ENCODE results near the gene DHX40.

Gene DHX40

GRCh38 chr17:59631276-59631675 lies 65.9 kb downstream of the DHX40 start:
- TF ChIP-seq EZH2phosphoT487 (conservative IDR thresholded peaks at IDR 0.05; ENCODE audit: low read length) (no peak), CTCF (IDR thresholded peaks at IDR 0.05; ENCODE audit: insufficient read depth, low read length, poor library complexity, severe bottlenecking) (no peak)
- Histone ChIP-seq H3K36me3 (ENCODE audit: low read length) (no peaks in the 10 kb centered on the region), H3K4me2 (ENCODE audit: low read depth, low read length, poor library complexity, severe bottlenecking) (no peak overlapping the region), H3K9ac (ENCODE audit: low read length) (no peak overlapping the region), H3K4me3 (ENCODE audit: insufficient read depth, low read length, poor library complexity, severe bottlenecking) (no peak overlapping the region), H3K79me2 (ENCODE audit: insufficient read depth, low read length) (peaks cover 100% of the 10 kb centered on the region), H3K9me2 (replicated peaks; ENCODE audit: insufficient read depth, low read length) (no peaks in the 10 kb centered on the region), H3K27ac (ENCODE audit: low read depth, low read length) (no peak overlapping the region), H3K9me3 (ENCODE audit: insufficient read depth, low read length) (no peaks in the 10 kb centered on the region), H2AFZ (ENCODE audit: low read depth, low read length, severe bottlenecking) (no peak overlapping the region), H3K27me3 (ENCODE audit: low read length) (no peaks in the 10 kb centered on the region), H4K20me1 (ENCODE audit: low read depth, low read length) (peaks cover 43% of the 10 kb centered on the region), H3F3A (ENCODE audit: insufficient read depth) (peaks cover 8% of the 10 kb centered on the region; the same call in 1 of the 2 replicates)

- no peaks in the 10 kb centered on the region for H3K36me3 ChIP-seq (ENCODE audit: low read length)
- no peaks in the 10 kb centered on the region for H3K27me3 ChIP-seq (ENCODE audit: low read length)
- H4K20me1 ChIP-seq (ENCODE audit: low read depth, low read length) = peaks cover 33% of the 10 kb centered on the region
- H3K4me2 ChIP-seq (ENCODE audit: low read depth, low read length, poor library complexity, severe bottlenecking) = no peak overlapping the region
- H3K4me3 ChIP-seq (ENCODE audit: insufficient read depth, low read length, poor library complexity, severe bottlenecking) = no peak overlapping the region
- H3K79me2 ChIP-seq (ENCODE audit: insufficient read depth, low read length) = peaks cover 97% of the 10 kb centered on the region
- no peaks in the 10 kb centered on the region for H3K9me3 ChIP-seq (ENCODE audit: insufficient read depth, low read length)
- TF ChIP-seq EZH2phosphoT487 (conservative IDR thresholded peaks at IDR 0.05; ENCODE audit: low read length) (no peak), CTCF (IDR thresholded peaks at IDR 0.05; ENCODE audit: insufficient read depth, low read length, poor library complexity, severe bottlenecking) (no peak)
- no peak overlapping the region for H3K27ac ChIP-seq (ENCODE audit: low read depth, low read length)
- H3F3A ChIP-seq (ENCODE audit: insufficient read depth) = peaks cover 4% of the 10 kb centered on the region; the same call in 1 of the 2 replicates
- no peak overlapping the region for H2AFZ ChIP-seq (ENCODE audit: low read depth, low read length, severe bottlenecking)
- H3K9ac ChIP-seq (ENCODE audit: low read length) = no peak overlapping the region
- H3K9me2 ChIP-seq (replicated peaks; ENCODE audit: insufficient read depth, low read length) = no peaks in the 10 kb centered on the region
Measured at GRCh38 chr17:59632398-59632797, 67.0 kb downstream of the DHX40 start.

GRCh38 chr17:59633658-59634359 lies 68.4 kb downstream of the DHX40 start:
- TF ChIP-seq EZH2phosphoT487 (conservative IDR thresholded peaks at IDR 0.05; ENCODE audit: low read length) (no peak), CTCF (IDR thresholded peaks at IDR 0.05; ENCODE audit: insufficient read depth, low read length, poor library complexity, severe bottlenecking) (no peak)
- Histone ChIP-seq H2AFZ (ENCODE audit: low read depth, low read length, severe bottlenecking) (no peak overlapping the region), H3K9me2 (replicated peaks; ENCODE audit: insufficient read depth, low read length) (no peaks in the 10 kb centered on the region), H3K36me3 (ENCODE audit: low read length) (no peaks in the 10 kb centered on the region), H3K79me2 (ENCODE audit: insufficient read depth, low read length) (peaks cover 97% of the 10 kb centered on the region), H3K4me3 (ENCODE audit: insufficient read depth, low read length, poor library complexity, severe bottlenecking) (no peak overlapping the region), H3K27me3 (ENCODE audit: low read length) (no peaks in the 10 kb centered on the region), H3F3A (ENCODE audit: insufficient read depth) (peaks cover 5% of the 10 kb centered on the region; the same call in 1 of the 2 replicates), H3K9me3 (ENCODE audit: insufficient read depth, low read length) (no peaks in the 10 kb centered on the region), H4K20me1 (ENCODE audit: low read depth, low read length) (peaks cover 23% of the 10 kb centered on the region), H3K27ac (ENCODE audit: low read depth, low read length) (no peak overlapping the region), H3K4me2 (ENCODE audit: low read depth, low read length, poor library complexity, severe bottlenecking) (no peak overlapping the region), H3K9ac (ENCODE audit: low read length) (no peak overlapping the region)

Data from SU-DHL-6 (cell line).